ENCODE results near the gene IFITM1. TPM values are rescaled to one million over a fixed set of nuclear protein-coding genes. Genes with fewer than 3 reads are reported as not detected.
"Not testable (repeated sequence)": the region's sequence is repeated elsewhere in the genome, so short reads cannot be mapped to it uniquely, and the experiment has no call there.

Gene IFITM1
- 10 to 100 TPM; 32.2 to 44.9 (median 33.7) TPM for polyA plus RNA-seq (ENCODE audit: insufficient read length in 3 of 3)
- long read RNA-seq, donor 1, transcript IFITM1-202 (2 exons, 855 nt): major isoform, 47 of 47 reads
- long read RNA-seq, donor 1, partial matches to known transcripts: 0 of 47 reads
- long read RNA-seq, donor 1, other reads (novel, unspliced or antisense): 0 of 47 reads
- long read RNA-seq, donor 2, transcript IFITM1-202 (2 exons, 855 nt): major isoform, 49 of 49 reads
- long read RNA-seq, donor 2, partial matches to known transcripts: 0 of 49 reads
- long read RNA-seq, donor 2, other reads (novel, unspliced or antisense): 0 of 49 reads
- long read RNA-seq, donor 3, transcript IFITM1-202 (2 exons, 855 nt): major isoform, 45 of 45 reads
- long read RNA-seq, donor 3, partial matches to known transcripts: 0 of 45 reads
- long read RNA-seq, donor 3, other reads (novel, unspliced or antisense): 0 of 45 reads
- long read RNA-seq, donor 4, transcript IFITM1-202 (2 exons, 855 nt): major isoform, 70 of 70 reads
- long read RNA-seq, donor 4, partial matches to known transcripts: 0 of 70 reads
- long read RNA-seq, donor 4, other reads (novel, unspliced or antisense): 0 of 70 reads
- long read RNA-seq, donor 5, transcript IFITM1-202 (2 exons, 855 nt): major isoform, 29 of 29 reads
- long read RNA-seq, donor 5, partial matches to known transcripts: 0 of 29 reads
- long read RNA-seq, donor 5, other reads (novel, unspliced or antisense): 0 of 29 reads
- long read RNA-seq, donor 6, transcript IFITM1-202 (2 exons, 855 nt): major isoform, 29 of 29 reads
- long read RNA-seq, donor 6, partial matches to known transcripts: 0 of 29 reads
- long read RNA-seq, donor 6, other reads (novel, unspliced or antisense): 0 of 29 reads
- long read RNA-seq, donor 7, transcript IFITM1-202 (2 exons, 855 nt): major isoform, 44 of 44 reads
- long read RNA-seq, donor 7, partial matches to known transcripts: 0 of 44 reads
- long read RNA-seq, donor 7, other reads (novel, unspliced or antisense): 0 of 44 reads
- long read RNA-seq, donor 8, transcript IFITM1-202 (2 exons, 855 nt): major isoform, 12 of 12 reads
- long read RNA-seq, donor 8, partial matches to known transcripts: 0 of 12 reads
- long read RNA-seq, donor 8, other reads (novel, unspliced or antisense): 0 of 12 reads
- long read RNA-seq, donor 9, transcript IFITM1-202 (2 exons, 855 nt): major isoform, 46 of 46 reads
- long read RNA-seq, donor 9, partial matches to known transcripts: 0 of 46 reads
- long read RNA-seq, donor 9, other reads (novel, unspliced or antisense): 0 of 46 reads
- long read RNA-seq, donor 10, transcript IFITM1-202 (2 exons, 855 nt): major isoform, 30 of 30 reads
- long read RNA-seq, donor 10, partial matches to known transcripts: 0 of 30 reads
- long read RNA-seq, donor 10, other reads (novel, unspliced or antisense): 0 of 30 reads
- long read RNA-seq, donor 11, transcript IFITM1-202 (2 exons, 855 nt): major isoform, 41 of 41 reads
- long read RNA-seq, donor 11, partial matches to known transcripts: 0 of 41 reads
- long read RNA-seq, donor 11, other reads (novel, unspliced or antisense): 0 of 41 reads
- long read RNA-seq, donor 12, transcript IFITM1-202 (2 exons, 855 nt): major isoform, 60 of 60 reads
- long read RNA-seq, donor 12, partial matches to known transcripts: 0 of 60 reads
- long read RNA-seq, donor 12, other reads (novel, unspliced or antisense): 0 of 60 reads
- long read RNA-seq, donor 13, transcript IFITM1-202 (2 exons, 855 nt): major isoform, 40 of 40 reads
- long read RNA-seq, donor 13, partial matches to known transcripts: 0 of 40 reads
- long read RNA-seq, donor 13, other reads (novel, unspliced or antisense): 0 of 40 reads
- long read RNA-seq, donor 14: 0 reads
- long read RNA-seq, donor 15, transcript IFITM1-202 (2 exons, 855 nt): major isoform, 68 of 68 reads
- long read RNA-seq, donor 15, partial matches to known transcripts: 0 of 68 reads
- long read RNA-seq, donor 15, other reads (novel, unspliced or antisense): 0 of 68 reads
- long read RNA-seq, donor 16, transcript IFITM1-202 (2 exons, 855 nt): major isoform, 68 of 68 reads
- long read RNA-seq, donor 16, partial matches to known transcripts: 0 of 68 reads
- long read RNA-seq, donor 16, other reads (novel, unspliced or antisense): 0 of 68 reads

DNA sequence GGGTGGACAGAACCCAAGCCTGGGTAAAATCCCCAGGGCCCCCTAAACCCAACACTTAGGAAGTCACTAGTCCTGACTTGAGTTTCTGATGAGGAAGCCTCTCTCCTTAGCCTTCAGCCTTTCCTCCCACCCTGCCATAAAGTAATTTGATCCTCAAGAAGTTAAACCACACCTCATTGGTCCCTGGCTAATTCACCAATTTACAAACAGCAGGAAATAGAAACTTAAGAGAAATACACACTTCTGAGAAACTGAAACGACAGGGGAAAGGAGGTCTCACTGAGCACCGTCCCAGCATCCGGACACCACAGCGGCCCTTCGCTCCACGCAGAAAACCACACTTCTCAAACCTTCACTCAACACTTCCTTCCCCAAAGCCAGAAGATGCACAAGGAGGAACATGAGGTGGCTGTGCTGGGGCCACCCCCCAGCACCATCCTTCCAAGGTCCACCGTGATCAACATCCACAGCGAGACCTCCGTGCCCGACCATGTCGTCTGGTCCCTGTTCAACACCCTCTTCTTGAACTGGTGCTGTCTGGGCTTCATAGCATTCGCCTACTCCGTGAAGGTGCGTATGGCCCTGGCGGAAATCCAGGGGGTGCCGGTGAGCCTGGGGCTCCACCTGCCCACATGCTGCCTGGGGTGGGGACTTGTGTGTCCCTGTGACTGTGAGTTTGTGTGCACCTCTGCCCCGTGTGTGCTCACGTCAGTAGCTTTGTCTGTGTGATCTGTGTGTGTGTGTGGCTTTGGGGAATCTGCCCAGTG, at the start of gene IFITM1:
TSS of gene IFITM1 (plus strand) at position 254 of the 767 bp plus-strand sequence. CDS start at position 385, 131 bp downstream.
- peak; percentile 83 for DNase-seq

DNA sequence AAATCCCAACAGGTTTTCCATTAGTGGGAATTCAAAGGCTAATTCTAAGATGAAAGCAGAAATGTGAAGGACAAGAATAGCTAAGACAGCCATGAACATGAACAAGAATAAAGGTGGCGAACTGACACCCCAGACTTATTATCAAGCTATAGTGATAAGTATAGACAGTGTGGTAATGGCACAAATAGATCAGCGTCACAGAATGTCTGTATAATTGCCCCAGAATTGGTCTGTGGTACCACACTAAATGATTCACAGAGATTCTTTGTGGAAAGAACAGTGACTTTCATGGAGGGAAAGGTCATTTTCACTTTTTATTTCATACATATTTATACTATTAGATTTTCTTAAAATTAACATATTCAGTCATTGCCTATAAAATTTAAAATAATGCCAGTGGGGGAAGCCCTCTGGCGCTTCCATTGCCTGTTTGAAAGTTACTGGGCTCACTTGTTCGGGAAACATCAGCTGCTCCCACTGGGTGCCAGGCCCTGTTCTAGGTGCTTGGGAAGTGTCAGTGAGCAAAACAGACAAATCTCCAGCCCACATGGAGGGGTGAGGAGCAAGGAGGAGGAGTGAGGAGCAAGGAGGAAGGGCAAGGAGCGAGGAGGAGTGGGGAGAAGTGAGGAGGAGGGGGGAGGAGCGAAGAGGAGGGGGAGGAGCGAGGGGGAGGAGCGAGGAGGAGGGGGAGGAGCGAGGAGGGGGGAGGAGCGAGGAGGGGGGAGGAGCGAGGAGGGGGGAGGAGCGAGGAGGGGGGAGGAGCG, 47.0 kb upstream of the IFITM1 start:
- DNase-seq: no peak

GRCh38 chr11:267491-267994, 46.3 kb upstream of the IFITM1 start:
- no peak for DNase-seq

- DNase-seq: not testable (repeated sequence)
These were observed 45.1 kb upstream of the IFITM1 start for GRCh38 chr11:268716-269145.

DNA sequence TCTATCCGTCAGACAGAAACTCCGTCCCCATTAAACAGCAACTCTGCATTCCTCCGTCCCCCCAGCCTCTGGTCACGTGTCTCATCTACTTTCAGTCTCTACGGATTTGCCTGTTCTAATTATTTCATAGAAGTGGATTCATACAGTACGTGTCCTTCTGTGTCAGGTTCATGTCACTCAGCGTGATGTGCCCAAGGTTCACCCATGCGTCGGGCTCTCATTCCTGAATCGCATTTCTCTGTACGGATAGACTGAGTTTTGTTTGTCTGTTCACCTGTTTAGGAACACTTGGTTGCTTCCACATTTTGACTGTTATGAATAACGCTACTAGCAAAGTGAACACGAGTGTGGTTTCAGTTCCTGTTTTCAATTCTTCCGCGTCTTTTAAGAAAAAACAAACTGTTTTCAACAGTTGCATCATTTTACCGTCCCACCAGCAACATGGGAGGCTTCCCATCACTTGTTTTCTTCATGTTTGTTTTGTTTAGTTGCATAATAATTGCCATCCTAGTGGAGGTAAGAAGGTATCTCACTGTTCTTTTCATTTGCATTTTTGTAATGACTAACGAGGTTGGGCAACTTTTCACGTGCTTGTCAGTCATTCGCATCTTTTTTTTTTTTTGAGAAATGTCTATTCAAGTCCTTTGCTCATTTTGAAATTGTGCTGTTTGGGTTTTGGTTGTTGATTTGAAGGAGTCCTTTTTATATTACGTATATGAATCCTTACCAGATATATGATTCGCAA, 44.5 kb upstream of the IFITM1 start:
- no peak for DNase-seq

DNA sequence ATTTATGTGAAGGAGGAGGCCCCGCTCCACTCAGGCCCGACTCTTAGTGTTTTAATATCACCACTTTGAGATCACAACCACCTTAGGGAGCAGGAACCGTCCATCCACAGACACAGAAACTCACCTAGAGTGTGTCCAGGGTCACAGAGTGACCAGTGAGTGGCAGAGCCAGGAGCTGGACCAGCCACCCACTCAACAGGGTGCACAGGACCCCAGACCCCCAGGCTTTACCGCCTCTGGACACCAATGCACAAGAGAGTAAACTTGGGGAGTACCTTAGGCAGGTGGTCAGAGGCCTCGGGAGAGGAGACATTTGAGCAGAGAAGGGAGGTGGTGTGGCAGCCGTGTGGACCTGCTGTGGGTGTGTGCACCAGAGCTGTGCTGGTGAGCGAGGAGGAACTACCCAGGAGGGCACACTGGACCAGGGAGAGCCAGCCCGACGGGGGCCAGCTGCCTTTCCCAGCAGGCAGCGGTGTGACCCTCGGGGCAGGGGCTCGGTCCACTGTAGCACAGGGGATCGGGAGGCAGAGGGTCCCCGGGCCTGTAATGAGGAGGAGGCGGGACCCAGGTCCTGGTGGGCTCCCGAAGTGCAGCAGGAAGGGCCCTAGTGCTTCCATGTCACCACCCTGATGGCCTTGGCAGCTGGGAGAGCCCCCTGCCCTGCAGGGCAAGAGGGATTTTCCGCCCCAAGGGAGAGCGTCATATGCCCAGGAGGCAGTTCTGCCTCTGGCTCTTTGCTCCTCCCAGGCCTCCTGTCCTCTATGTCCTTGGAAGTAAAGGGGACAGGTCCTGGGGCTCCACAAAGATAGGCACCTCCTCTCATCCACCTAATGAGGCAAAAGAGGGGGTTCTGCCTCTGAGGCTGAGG, 43.2 kb upstream of the IFITM1 start:
- DNase-seq: no peak

DNA sequence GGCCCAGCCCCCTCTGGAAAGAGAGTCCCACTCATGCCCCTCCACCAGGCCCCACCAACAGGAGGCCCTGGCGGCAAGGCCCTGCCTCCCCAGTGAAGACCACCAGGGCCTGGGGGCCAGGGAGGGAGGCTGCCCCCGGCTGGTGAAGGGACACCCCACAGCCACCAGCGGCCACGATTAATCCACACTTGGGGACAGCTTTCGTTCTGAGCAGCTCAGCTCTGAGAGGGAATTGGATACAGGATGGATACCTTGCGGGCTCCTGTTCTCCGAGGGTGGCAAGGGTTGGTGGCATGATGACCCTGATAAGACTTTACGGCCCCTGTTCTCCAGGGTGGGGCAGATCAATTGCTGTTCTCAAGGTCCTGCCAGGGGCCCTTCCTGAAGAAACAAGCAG, 42.5 kb upstream of the IFITM1 start:
- no peak for DNase-seq

- DNase-seq: no peak
These were observed 41.5 kb upstream of the IFITM1 start for GRCh38 chr11:272195-272930.

DNA sequence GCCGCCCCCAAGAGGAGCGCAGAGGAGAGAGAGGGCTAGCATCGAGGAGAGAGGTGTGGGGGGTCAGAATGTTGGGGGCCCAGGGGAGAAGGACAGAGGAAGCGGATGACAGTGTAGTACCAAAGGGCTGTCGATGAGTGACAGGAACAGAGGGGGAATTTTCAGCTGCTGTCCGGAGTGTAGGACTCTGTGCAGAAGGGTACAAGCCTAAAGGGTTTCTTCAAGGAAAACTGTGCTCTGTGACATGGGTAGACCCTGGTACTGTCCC, 41.0 kb upstream of the IFITM1 start:
- no peak for DNase-seq

DNA sequence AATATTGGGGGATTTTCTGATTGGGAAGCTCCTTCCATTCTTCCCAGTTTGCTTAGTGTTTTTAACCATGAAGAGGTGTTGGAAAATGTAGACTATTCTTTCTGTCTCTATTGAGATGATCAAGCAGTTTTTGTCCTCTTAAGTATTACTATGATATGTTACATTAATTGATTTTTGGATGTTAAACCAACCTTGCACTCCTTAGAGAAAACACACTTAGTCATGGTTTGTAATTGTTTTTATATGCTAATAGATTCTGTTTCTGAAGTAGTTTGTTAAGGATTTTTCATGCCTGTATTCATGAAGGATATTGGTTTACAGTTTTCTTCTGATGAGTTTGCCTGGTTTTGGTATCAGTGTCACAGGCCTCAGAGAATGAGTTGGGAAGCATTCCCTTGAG, 37.6 kb upstream of the IFITM1 start:
- no peak for DNase-seq

GRCh38 chr11:278001-278951, 35.6 kb upstream of the IFITM1 start, which contains the start of gene NLRP6:
TSS of gene NLRP6 (plus strand) at chr11:278407. CDS start at chr11:278570, 163 bp downstream.
- DNase-seq: no peak

GRCh38 chr11:279040-279965, 34.5 kb upstream of the IFITM1 start:
- DNase-seq: no peak

- DNase-seq: no peak
These were observed 33.7 kb upstream of the IFITM1 start for GRCh38 chr11:279966-280705.
